Parathyroid adenoma (tissue), 2 donors: ENCODE results near the gene RASSF4.

Experiments used
- H2AFZ ChIP-seq: fragments of 300-600 bp; sonication (generic); one replicate; pipeline ENCODE4 v1.7.0; 2017; ENCODE audit warnings: antibody characterized with exemption, mild to moderate bottlenecking
- H3K27ac ChIP-seq: fragments of 300-600 bp; sonication (generic); one replicate; pipeline ENCODE4 v1.7.0; 2017
- H3K27me3 ChIP-seq: fragments of 300-600 bp; sonication (generic); one replicate; pipeline ENCODE4 v1.7.0; 2017; ENCODE audit warnings: low read length; ENCODE audit not compliant: control insufficient read depth, insufficient read depth
- H3K36me3 ChIP-seq: fragments of 300-600 bp; sonication (generic); one replicate; pipeline ENCODE4 v1.7.0; 2017; ENCODE audit warnings: low read length; ENCODE audit not compliant: control insufficient read depth, insufficient read depth
- H3K4me1 ChIP-seq: fragments of 300-600 bp; sonication (generic); one replicate; pipeline ENCODE4 v1.7.0; 2017; ENCODE audit warnings: control low read depth
- H3K4me2 ChIP-seq: fragments of 300-600 bp; sonication (generic); one replicate; pipeline ENCODE4 v1.7.0; 2017; ENCODE audit warnings: low read length
- H3K4me3 ChIP-seq: fragments of 300-600 bp; sonication (generic); one replicate; pipeline ENCODE4 v1.7.0; 2017; ENCODE audit warnings: low read depth, low read length
- H3K79me2 ChIP-seq: fragments of 300-600 bp; sonication (generic); one replicate; pipeline ENCODE4 v1.7.0; 2017; ENCODE audit warnings: control low read depth
- H3K9ac ChIP-seq: fragments of 300-600 bp; sonication (generic); one replicate; pipeline ENCODE4 v1.7.0; 2017; ENCODE audit warnings: mild to moderate bottlenecking
- H3K9me3 ChIP-seq: fragments of 300-600 bp; sonication (generic); one replicate; pipeline ENCODE4 v1.7.0; 2017; ENCODE audit warnings: low read length; ENCODE audit not compliant: control insufficient read depth
- TF ChIP-seq, protein P1 (sequence below): fragments of 300-600 bp; sonication (generic); IDR thresholded peaks from one replicate; pipeline ENCODE4 v1.7.0; 2017; ENCODE audit warnings: antibody characterized with exemption, mild to moderate bottlenecking
- donor health status: primary hyperparathyroidism.

Gene RASSF4

DNA sequence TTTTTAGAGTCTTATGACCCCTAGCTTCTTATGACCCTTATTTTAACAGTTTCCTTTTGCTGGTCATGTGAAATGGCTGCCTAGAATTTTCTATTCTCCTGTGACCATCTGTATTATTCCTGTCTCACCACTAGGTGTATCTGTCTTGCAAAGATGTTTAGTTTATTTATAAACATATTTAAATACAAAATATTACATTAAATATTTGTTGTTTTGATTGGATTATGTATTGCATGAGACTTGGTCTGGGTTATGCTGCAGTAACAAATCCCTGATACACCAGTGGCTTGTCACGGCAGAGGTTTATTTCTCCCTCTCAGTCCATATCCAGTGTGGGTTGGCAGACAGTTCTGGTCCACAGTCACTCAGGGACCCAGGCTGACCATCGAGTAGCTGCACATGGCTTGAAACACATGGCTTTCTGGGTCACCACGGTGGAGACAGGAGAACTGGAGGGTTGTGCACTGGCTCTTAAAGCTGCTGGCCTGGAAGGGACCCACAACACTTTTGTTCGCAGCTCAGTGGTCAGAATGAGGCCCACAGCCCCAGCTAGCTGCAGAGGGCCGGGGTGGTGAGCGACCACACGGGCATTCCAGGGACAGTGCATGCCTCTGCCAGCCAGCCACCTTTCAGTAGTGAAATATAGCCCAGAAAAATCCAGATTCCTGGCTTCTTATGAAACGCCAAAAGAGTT lies 7.4 kb downstream of the RASSF4 start:
- Histone ChIP-seq H3K36me3 (no peaks in the 10 kb centered on the region), H3K27me3 (no peaks in the 10 kb centered on the region), H3K4me1 (peaks cover 20% of the 10 kb centered on the region), H2AFZ (no peak overlapping the region), H3K4me3 (no peak overlapping the region), H3K79me2 (peaks cover 33% of the 10 kb centered on the region), H3K27ac (no peak overlapping the region), H3K9me3 (no peaks in the 10 kb centered on the region), H3K4me2 (no peak overlapping the region), H3K9ac (no peak overlapping the region)
- TF ChIP-seq, protein P1, sequence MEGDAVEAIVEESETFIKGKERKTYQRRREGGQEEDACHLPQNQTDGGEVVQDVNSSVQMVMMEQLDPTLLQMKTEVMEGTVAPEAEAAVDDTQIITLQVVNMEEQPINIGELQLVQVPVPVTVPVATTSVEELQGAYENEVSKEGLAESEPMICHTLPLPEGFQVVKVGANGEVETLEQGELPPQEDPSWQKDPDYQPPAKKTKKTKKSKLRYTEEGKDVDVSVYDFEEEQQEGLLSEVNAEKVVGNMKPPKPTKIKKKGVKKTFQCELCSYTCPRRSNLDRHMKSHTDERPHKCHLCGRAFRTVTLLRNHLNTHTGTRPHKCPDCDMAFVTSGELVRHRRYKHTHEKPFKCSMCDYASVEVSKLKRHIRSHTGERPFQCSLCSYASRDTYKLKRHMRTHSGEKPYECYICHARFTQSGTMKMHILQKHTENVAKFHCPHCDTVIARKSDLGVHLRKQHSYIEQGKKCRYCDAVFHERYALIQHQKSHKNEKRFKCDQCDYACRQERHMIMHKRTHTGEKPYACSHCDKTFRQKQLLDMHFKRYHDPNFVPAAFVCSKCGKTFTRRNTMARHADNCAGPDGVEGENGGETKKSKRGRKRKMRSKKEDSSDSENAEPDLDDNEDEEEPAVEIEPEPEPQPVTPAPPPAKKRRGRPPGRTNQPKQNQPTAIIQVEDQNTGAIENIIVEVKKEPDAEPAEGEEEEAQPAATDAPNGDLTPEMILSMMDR = no peak

DNA sequence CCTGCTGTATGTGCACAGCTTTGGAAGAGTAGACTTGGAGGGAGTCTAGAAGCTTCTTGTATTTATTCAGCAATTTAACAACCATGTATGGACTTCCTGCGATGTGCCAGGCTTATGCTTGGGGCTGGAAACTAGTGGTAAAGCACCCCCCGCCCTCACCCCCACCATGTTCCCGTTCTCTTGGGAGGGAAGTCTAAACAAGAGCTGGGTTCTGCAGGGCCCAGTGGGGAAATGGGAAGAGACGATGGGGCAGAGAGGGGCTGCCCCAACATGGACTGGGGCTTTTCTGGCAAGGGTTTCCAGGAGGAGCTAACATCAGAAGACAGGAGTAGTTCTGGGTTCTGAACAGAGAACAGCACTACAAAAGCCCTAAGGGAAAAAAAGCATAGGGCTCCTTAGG lies 8.0 kb downstream of the RASSF4 start:
- Histone ChIP-seq H3K4me1 (peaks cover 20% of the 10 kb centered on the region), H3K27ac (no peak overlapping the region), H3K79me2 (peaks cover 33% of the 10 kb centered on the region), H2AFZ (no peak overlapping the region), H3K36me3 (no peaks in the 10 kb centered on the region), H3K4me2 (no peak overlapping the region), H3K9ac (no peak overlapping the region), H3K9me3 (no peaks in the 10 kb centered on the region), H3K27me3 (no peaks in the 10 kb centered on the region), H3K4me3 (no peak overlapping the region)
- TF ChIP-seq, protein P1 = no peak

DNA sequence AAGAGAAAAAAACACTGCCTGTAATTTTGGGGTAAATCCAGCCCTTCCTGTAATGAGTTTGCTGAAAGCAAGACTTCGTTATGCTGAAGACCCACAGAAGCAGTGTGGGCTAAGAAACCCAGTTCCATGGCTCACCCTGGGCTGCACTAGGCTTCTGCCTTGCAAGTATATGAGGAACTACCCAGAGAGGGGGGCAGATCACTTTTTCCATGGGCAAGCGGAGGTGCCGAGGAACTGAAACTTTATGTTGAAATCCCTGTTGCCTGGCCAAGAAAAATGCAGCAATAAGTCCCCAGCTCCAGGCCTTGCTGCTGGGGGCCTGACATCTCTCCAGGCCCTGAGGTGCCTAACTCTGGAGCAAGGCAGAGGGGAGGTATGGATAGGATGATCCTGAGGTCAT lies 8.5 kb downstream of the RASSF4 start:
- Histone ChIP-seq H3K9me3 (no peaks in the 10 kb centered on the region), H3K4me2 (no peak overlapping the region), H2AFZ (no peak overlapping the region), H3K27ac (no peak overlapping the region), H3K4me3 (no peak overlapping the region), H3K4me1 (peaks cover 17% of the 10 kb centered on the region), H3K36me3 (no peaks in the 10 kb centered on the region), H3K79me2 (peaks cover 33% of the 10 kb centered on the region), H3K27me3 (no peaks in the 10 kb centered on the region), H3K9ac (no peak overlapping the region)
- TF ChIP-seq, protein P1 = no peak

DNA sequence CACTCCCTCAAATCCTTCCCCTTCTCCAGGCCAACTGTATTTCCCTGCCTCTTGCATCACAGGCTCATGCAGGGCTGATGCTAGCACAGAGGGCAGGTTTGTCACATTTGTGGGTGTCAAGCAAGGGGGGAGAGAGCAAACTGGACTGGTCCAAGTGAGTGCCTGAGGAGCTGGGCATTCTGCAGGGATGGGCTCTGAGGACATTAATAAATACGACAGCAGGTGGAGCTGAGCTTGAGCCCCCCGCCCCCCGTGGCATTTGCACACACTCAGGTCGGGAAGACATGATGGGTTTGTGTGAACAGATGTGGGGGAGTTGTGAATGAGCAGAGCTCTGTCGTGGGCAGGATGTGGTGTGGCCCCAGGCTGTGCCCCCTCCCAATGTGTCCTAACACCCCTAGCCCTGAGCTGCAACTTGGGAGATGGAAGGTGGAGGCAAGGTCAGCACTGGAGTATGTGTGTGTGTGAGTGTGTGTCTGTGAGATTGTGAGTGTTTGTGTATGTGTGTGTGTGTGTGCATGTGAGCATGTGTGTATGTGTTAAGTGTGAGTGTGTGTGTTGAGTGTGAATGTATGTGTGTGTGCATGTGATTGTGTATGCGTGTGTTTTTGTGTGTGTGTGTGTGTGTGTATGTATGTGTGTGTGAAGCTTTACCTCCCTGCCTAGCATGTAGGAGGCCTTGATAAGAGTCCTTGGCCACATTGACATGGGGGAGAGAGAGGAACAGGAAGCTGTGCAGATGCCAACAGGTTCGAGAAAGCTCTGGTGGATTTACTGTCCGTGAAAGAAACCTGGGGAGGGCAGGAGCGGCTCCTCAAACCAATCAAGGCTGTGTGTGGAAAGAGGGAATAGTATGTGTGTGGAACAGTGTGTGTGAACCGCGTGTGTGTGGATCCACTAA lies 9.1 kb downstream of the RASSF4 start:
- Histone ChIP-seq H3K9ac (no peak overlapping the region), H3K4me2 (no peak overlapping the region), H3K27ac (no peak overlapping the region), H3K4me3 (no peak overlapping the region), H3K4me1 (peaks cover 14% of the 10 kb centered on the region), H3K27me3 (no peaks in the 10 kb centered on the region), H2AFZ (no peak overlapping the region), H3K79me2 (peaks cover 33% of the 10 kb centered on the region), H3K9me3 (no peaks in the 10 kb centered on the region), H3K36me3 (no peaks in the 10 kb centered on the region)
- TF ChIP-seq, protein P1 = no peak
